Upper lobe of right lung (tissue), 1 donor: ENCODE results near the gene SETD2. TPM values are rescaled to one million over a fixed set of nuclear protein-coding genes. Genes with fewer than 3 reads are reported as not detected.
A peak's percentile ranks its signal among the peaks of the same experiment; 100 is the strongest.

Experiments used
- ATAC-seq: fragments of 200-7000 bp; cut with Tn5 transposase; one replicate; pipeline ENCODE4 v1.9.1; 2020; ENCODE audit warnings: mild to moderate bottlenecking, moderate library complexity
- DNase-seq: peaks from one replicate; pipeline ENCODE4 v3.0.0-alpha.2; 2020
- H3K27ac ChIP-seq: fragments of 200-600 bp; one replicate; pipeline ENCODE4 v1.8.0; 2022
- H3K27me3 ChIP-seq: fragments of 200-600 bp; one replicate; pipeline ENCODE4 v1.8.0; 2022; ENCODE audit warnings: mild to moderate bottlenecking
- H3K36me3 ChIP-seq: fragments of 200-600 bp; one replicate; pipeline ENCODE4 v1.8.0; 2022
- H3K4me1 ChIP-seq: fragments of 200-600 bp; one replicate; pipeline ENCODE4 v1.8.0; 2022
- H3K4me3 ChIP-seq: fragments of 200-600 bp; one replicate; pipeline ENCODE4 v1.8.0; 2022; ENCODE audit warnings: mild to moderate bottlenecking
- H3K9me3 ChIP-seq: fragments of 200-600 bp; one replicate; pipeline ENCODE4 v1.8.0; 2022
- intact Hi-C: fragments of 100-400 bp; cut with DNase I; formaldehyde crosslinking; loops from one replicate; pipeline ENCODE4 v1.11.0; 2022
- total RNA-seq: library from RNA; stranded (reverse); fragmentation: NEBNext Ultra II Directional; extraction: Animal tissue kit (Norgen Biotek cat#: 25700); gene quantifications from one replicate; pipeline ENCODE4 v1.2.1, GENCODE V29; 2021
- TF ChIP-seq, protein P1 (sequence below): fragments of 200-600 bp; IDR thresholded peaks from one replicate; pipeline ENCODE4 v1.8.0; 2022; ENCODE audit warnings: antibody characterized with exemption
- donor health status: DM: no; HTN: yes; CAD: no; lungs with severe emphysema.

SETD2 gene
- total RNA-seq, 1 donor from 2014 or later: 45.9 TPM

DNA sequence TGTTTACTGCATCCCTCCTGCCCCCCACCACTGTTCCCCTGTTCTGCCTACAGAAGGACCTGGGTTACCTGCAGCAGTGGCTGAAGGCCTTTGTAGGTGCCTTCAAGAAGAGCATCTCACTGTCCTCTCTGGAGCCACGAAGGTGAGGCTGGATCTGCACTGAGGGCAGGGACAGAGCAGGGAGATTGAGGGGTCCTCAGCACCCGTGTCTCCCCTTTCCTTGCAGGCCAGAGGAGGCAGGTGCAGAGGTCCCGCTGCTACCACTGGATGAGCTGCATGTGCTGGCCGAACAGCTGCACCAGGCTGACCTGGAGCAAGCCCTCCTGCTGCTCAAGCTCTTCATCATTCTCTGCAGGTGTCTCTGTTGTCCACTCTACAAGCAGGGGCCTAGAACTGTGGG lies 175.3 kb downstream of the SETD2 start:
- peak overlapping the region; percentile 33 for H3K4me3 ChIP-seq
- peaks cover 50% of the 10 kb centered on the region for H3K4me1 ChIP-seq
- TF ChIP-seq, protein P1, sequence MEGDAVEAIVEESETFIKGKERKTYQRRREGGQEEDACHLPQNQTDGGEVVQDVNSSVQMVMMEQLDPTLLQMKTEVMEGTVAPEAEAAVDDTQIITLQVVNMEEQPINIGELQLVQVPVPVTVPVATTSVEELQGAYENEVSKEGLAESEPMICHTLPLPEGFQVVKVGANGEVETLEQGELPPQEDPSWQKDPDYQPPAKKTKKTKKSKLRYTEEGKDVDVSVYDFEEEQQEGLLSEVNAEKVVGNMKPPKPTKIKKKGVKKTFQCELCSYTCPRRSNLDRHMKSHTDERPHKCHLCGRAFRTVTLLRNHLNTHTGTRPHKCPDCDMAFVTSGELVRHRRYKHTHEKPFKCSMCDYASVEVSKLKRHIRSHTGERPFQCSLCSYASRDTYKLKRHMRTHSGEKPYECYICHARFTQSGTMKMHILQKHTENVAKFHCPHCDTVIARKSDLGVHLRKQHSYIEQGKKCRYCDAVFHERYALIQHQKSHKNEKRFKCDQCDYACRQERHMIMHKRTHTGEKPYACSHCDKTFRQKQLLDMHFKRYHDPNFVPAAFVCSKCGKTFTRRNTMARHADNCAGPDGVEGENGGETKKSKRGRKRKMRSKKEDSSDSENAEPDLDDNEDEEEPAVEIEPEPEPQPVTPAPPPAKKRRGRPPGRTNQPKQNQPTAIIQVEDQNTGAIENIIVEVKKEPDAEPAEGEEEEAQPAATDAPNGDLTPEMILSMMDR: no peak
- ATAC-seq: no peak
- H3K36me3 ChIP-seq: peaks cover 9% of the 10 kb centered on the region
- no peaks in the 10 kb centered on the region for H3K9me3 ChIP-seq
- H3K27me3 ChIP-seq: no peaks in the 10 kb centered on the region
- peak overlapping the region; percentile 81 for H3K27ac ChIP-seq
- no peak for DNase-seq
- intact Hi-C loops: no loop called here

DNA sequence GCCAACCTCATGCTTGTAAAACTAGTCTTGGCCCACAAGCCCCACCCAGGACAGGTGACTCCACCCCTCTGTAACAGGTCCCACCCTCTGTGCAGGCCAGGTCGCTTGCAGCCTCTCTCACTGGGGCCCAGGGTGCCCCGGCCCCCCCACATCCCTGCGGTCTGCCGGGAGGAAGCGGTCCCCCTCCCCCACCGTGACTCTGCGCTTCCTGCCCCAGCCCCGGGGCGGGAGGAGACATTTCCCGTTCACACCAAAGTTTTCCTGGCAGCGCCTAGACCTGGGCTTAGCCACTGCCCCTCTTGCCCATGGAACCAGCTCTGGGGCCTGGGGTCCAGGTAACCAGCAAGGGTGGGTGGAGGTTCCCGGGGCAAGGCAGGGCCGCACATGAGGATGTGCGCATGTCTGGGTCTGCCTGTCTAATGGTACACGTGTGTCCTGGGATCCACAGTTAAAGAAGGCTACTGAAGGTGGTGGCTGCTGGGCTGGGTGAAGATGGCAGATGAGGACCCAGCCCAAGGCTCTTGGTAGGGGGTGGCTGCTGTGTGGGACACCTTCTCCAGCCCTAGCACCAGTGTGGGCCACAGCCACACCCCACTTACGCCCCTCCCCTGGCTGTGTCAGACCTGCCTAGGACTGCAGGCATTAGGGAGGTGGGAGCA lies 176.0 kb downstream of the SETD2 start:
- Histone ChIP-seq H3K27me3 (no peaks in the 10 kb centered on the region), H3K36me3 (peaks cover 9% of the 10 kb centered on the region), H3K4me3 (peak overlapping the region; percentile 33), H3K4me1 (peaks cover 50% of the 10 kb centered on the region), H3K27ac (peak overlapping the region; percentile 81), H3K9me3 (no peaks in the 10 kb centered on the region)
- intact Hi-C loops: no loop called here
- DNase-seq (peak; percentile 89), ATAC-seq (peak; percentile 86)
- TF ChIP-seq, protein P1: no peak

DNA sequence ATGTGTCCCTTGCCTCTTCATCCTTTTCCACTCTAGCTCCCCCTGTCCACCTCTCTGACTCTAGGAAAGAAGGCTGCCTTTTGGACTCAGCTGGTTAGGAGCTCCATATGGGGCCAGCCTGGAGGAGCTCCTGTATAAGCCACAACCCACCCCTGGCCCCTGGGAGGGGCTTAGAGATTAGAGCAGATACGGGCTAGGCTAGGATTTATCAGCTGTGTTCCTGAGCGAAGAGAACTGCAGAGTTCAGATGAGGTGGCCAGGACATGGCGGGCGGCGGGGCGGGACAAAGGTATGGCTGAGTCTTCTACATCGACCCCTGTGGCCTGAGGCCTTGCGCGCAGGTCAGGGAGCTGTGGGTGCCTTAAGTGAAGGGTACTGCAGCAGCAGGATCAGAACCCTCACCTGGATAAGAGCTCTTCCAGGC lies 176.6 kb downstream of the SETD2 start:
- Histone ChIP-seq H3K4me1 (peaks cover 54% of the 10 kb centered on the region), H3K9me3 (no peaks in the 10 kb centered on the region), H3K4me3 (peak overlapping the region; percentile 33), H3K27ac (peak overlapping the region; percentile 81), H3K36me3 (peaks cover 9% of the 10 kb centered on the region), H3K27me3 (no peaks in the 10 kb centered on the region)
- TF ChIP-seq, protein P1: no peak
- DNase-seq (no peak), ATAC-seq (no peak)
- intact Hi-C loops: no loop called here

DNA sequence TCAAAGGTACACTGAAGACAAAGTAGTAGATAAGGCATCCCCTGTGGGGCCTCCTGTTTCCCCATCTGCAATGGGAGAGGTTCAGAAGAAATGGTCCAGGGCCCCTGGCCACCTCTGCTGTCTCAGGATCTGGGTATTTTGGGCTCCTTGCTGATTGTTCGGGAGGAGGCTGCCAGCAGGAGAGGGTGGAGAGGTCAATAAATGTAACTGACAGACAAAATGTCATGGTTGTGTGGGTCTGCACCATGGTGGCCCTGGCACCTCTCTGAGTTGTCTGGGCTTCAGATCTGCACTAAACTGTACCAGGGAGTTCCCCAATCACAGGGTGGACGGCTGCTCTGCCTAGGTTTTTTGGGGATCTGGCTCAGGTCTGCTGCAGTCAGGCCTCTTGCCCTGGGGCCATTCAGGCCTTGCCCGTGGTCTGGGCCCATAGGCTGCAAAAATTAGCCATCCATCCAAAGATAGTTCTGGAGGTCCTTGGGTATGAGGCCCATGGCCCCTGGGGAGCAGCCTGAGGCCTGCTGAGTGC lies 177.1 kb downstream of the SETD2 start:
- intact Hi-C loops: no loop called here
- H3K9me3 ChIP-seq: no peaks in the 10 kb centered on the region
- no peak overlapping the region for H3K4me3 ChIP-seq
- TF ChIP-seq, protein P1: no peak
- ATAC-seq (no peak), DNase-seq (no peak)
- peak overlapping the region; percentile 81 for H3K27ac ChIP-seq
- peaks cover 9% of the 10 kb centered on the region for H3K36me3 ChIP-seq
- no peaks in the 10 kb centered on the region for H3K27me3 ChIP-seq
- peaks cover 59% of the 10 kb centered on the region for H3K4me1 ChIP-seq

DNA sequence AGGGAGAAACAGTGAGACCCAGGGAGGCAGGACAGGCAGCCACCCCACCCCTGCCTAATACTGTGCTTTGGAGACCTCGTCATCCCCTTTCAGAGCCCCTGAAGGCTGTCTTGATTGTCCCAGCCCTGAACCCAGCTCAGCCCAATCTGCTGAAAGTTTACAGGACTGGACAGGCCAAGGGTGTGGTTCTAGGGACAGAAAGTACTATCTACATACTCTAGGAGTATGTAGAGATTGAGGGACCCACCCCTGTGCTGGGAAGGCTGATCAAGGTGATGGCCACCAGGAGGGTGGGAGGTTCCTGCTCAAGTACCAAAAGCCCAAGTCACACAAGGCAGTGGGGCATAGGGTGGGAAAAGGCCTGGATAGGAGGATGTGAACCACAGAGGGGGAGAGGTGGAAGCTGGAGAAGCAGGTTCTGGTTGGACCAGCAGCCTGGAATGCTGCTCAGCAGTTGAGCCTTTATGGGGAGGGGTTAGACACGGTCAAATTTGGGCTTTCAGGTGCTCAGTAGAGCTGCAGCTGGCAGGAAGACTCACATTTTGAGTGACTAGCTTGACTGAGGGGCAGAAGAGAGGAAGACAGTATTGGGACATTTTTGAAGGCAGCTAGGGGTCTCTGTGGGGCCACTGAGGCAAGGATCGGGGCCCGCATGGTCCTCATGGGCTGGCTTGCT lies 177.7 kb downstream of the SETD2 start:
- DNase-seq: no peak
- intact Hi-C loops: no loop called here
- Histone ChIP-seq H3K36me3 (peaks cover 4% of the 10 kb centered on the region), H3K27me3 (no peaks in the 10 kb centered on the region), H3K9me3 (no peaks in the 10 kb centered on the region), H3K4me1 (peaks cover 61% of the 10 kb centered on the region), H3K27ac (peak overlapping the region; percentile 81), H3K4me3 (no peak overlapping the region)
- TF ChIP-seq, protein P1: no peak
- ATAC-seq: no peak
